Measurements from ENCODE around the gene RPTOR. TPM values are rescaled to one million over a fixed set of nuclear protein-coding genes. Genes with fewer than 3 reads are reported as not detected.

Gene RPTOR
- total RNA-seq, 1 donor from 2014 or later: 35.7 TPM

- DNase-seq (ENCODE audit: low spot score): no peak
- intact Hi-C loops (cut with DNase I): no loop called here
Measured at GRCh38 chr17:80860101-80860671, 315.5 kb downstream of the RPTOR start.

GRCh38 chr17:80860703-80861417, 316.2 kb downstream of the RPTOR start:
- intact Hi-C loops (cut with DNase I): no loop called here
- no peak for ATAC-seq
- no peak for DNase-seq (ENCODE audit: low spot score)

More at GRCh38 chr17:80860101-80860671, 315.5 kb downstream of the RPTOR start:
- peak; percentile 33 for ATAC-seq

GRCh38 chr17:80861418-80861815, 316.8 kb downstream of the RPTOR start:
- intact Hi-C loops (cut with DNase I): no loop called here
- ATAC-seq: no peak
- DNase-seq (ENCODE audit: low spot score): no peak

- intact Hi-C loops (cut with DNase I): no loop called here
- ATAC-seq: no peak
- DNase-seq (ENCODE audit: low spot score): no peak
Measured at GRCh38 chr17:80861892-80862291, 317.3 kb downstream of the RPTOR start.

- DNase-seq (ENCODE audit: low spot score) (no peak), ATAC-seq (no peak)
- intact Hi-C loops (cut with DNase I): no loop called here
Measured at GRCh38 chr17:80862481-80862961, 317.9 kb downstream of the RPTOR start.

GRCh38 chr17:80862978-80863377, 318.3 kb downstream of the RPTOR start:
- no peak for ATAC-seq
- intact Hi-C loops (cut with DNase I): no loop called here
- no peak for DNase-seq (ENCODE audit: low spot score)

- no peak for ATAC-seq
- intact Hi-C loops (cut with DNase I): no loop called here
- no peak for DNase-seq (ENCODE audit: low spot score)
Measured at GRCh38 chr17:80863626-80864025, 319.0 kb downstream of the RPTOR start.

GRCh38 chr17:80864751-80865150, 320.1 kb downstream of the RPTOR start:
- DNase-seq (ENCODE audit: low spot score) (no peak), ATAC-seq (no peak)
- intact Hi-C loops (cut with DNase I): no loop called here

GRCh38 chr17:80866050-80866793, 321.6 kb downstream of the RPTOR start:
- DNase-seq (ENCODE audit: low spot score) (peak; percentile 85), ATAC-seq (peak; percentile 68)
- intact Hi-C loops (cut with DNase I): no loop called here

- ATAC-seq (no peak), DNase-seq (ENCODE audit: low spot score) (no peak)
- intact Hi-C loops (cut with DNase I): no loop called here
Measured at GRCh38 chr17:80868022-80868609, 323.5 kb downstream of the RPTOR start.

- intact Hi-C loops (cut with DNase I): no loop called here
- DNase-seq (ENCODE audit: low spot score) (no peak), ATAC-seq (no peak)
Measured at GRCh38 chr17:80869481-80870145, 325.0 kb downstream of the RPTOR start.

- DNase-seq (ENCODE audit: low spot score): no peak
- ATAC-seq: no peak
- intact Hi-C loops (cut with DNase I): no loop called here
Measured at GRCh38 chr17:80870401-80870800, 325.8 kb downstream of the RPTOR start.

- intact Hi-C loops (cut with DNase I): no loop called here
- DNase-seq (ENCODE audit: low spot score): no peak
- no peak for ATAC-seq
Measured at GRCh38 chr17:80871341-80871740, 326.7 kb downstream of the RPTOR start.

GRCh38 chr17:80872001-80872500, 327.4 kb downstream of the RPTOR start:
- intact Hi-C loops (cut with DNase I): no loop called here
- no peak for ATAC-seq
- DNase-seq (ENCODE audit: low spot score): no peak

GRCh38 chr17:80872501-80873306, 328.1 kb downstream of the RPTOR start:
- intact Hi-C loops (cut with DNase I): no loop called here
- DNase-seq (ENCODE audit: low spot score) (no peak), ATAC-seq (peak; percentile 51)

GRCh38 chr17:80873307-80873951, 328.8 kb downstream of the RPTOR start:
- intact Hi-C loops (cut with DNase I): no loop called here
- ATAC-seq (peak; percentile 79), DNase-seq (ENCODE audit: low spot score) (peak; percentile 51)

GRCh38 chr17:80874866-80875445, 330.3 kb downstream of the RPTOR start:
- intact Hi-C loops (cut with DNase I): no loop called here

More at GRCh38 chr17:80874866-80875445, 330.3 kb downstream of the RPTOR start:
- peak; percentile 35 for DNase-seq (ENCODE audit: low spot score)
- no peak for ATAC-seq

All from sciatic nerve (tissue), 2 donors.